ENCODE measurements around the gene PPP1R36. TPM values are rescaled to one million over a fixed set of nuclear protein-coding genes. Genes with fewer than 3 reads are reported as not detected.

Gene PPP1R36
- total RNA-seq, 1 experiment from 2014 or later: 0.50 TPM

- no peaks in the 10 kb centered on the region for H3K36me3 Mint-ChIP-seq (ENCODE audit: insufficient read depth in 1 of 3, low read depth in 3 of 3)
Measured at GRCh38 chr14:64636980-64637429, 87.2 kb downstream of the PPP1R36 start.

More at GRCh38 chr14:64636980-64637429, 87.2 kb downstream of the PPP1R36 start:
- no peaks in the 10 kb centered on the region; the same call in 1 of the 2 replicates for H3K27me3 Mint-ChIP-seq (ENCODE audit: low read depth)
- Histone ChIP-seq H3K23me2 (ENCODE audit: insufficient read length, low read depth, low read length, poor library complexity, severe bottlenecking) (no peaks in the 10 kb centered on the region), H2AK5ac (ENCODE audit: insufficient read length, low read length) (no peak overlapping the region), H3K79me1 (ENCODE audit: insufficient read depth, low read depth, low read length, poor library complexity, severe bottlenecking) (no peaks in the 10 kb centered on the region), H4K20me1 (ENCODE audit: control insufficient read depth, insufficient read depth, insufficient read length) (no peaks in the 10 kb centered on the region), H2BK120ac (ENCODE audit: low read depth, low read length, poor library complexity, severe bottlenecking) (no peak overlapping the region), H3K4ac (ENCODE audit: low read depth, low read length) (no peak overlapping the region), H3K4me2 (ENCODE audit: insufficient read depth, insufficient read length, low read length) (no peak overlapping the region), H3K4me1 (ENCODE audit: insufficient read depth, low read length) (peaks cover 4% of the 10 kb centered on the region; the same call in 1 of the 2 replicates), H3T11ph (ENCODE audit: low read length) (no peak overlapping the region), H4K8ac (replicated peaks; ENCODE audit: insufficient read length, low read depth, low read length) (no peak overlapping the region), H3K18ac (ENCODE audit: insufficient read length, low read depth, low read length) (no peak overlapping the region), H3K27me3 (ENCODE audit: insufficient read depth, low read length) (no peaks in the 10 kb centered on the region), H3K14ac (ENCODE audit: insufficient read depth, low read length) (no peak overlapping the region), H2BK15ac (ENCODE audit: low read depth, low read length) (no peak overlapping the region), H2AFZ (ENCODE audit: low read length) (no peak overlapping the region), H4K5ac (ENCODE audit: insufficient read length, low read depth, low read length) (no peak overlapping the region), H2BK12ac (ENCODE audit: insufficient read length, low read depth, low read length) (no peak overlapping the region), H3K27ac (ENCODE audit: insufficient read length, low read depth, low read length) (no peak overlapping the region), H3K9ac (ENCODE audit: extremely low read depth, insufficient read length, low read length) (no peak overlapping the region), H4K91ac (ENCODE audit: insufficient read length, low read depth, low read length) (no peak overlapping the region), H2BK20ac (ENCODE audit: low read depth, low read length, poor library complexity, severe bottlenecking) (no peak overlapping the region), H3K79me2 (ENCODE audit: insufficient read depth, low read length) (no peaks in the 10 kb centered on the region), H3K23ac (ENCODE audit: insufficient read length, low read depth, low read length) (no peak overlapping the region), H2BK5ac (ENCODE audit: insufficient read length, low read length) (no peak overlapping the region), H3K56ac (ENCODE audit: insufficient read length, low read depth, low read length) (no peak overlapping the region), H3K9me3 (ENCODE audit: control insufficient read depth, low read depth, low read length) (no peaks in the 10 kb centered on the region)
- DNase-seq: no peak
- no CpG with 5 or more reads among the region's 2 CpGs for WGBS (ENCODE audit: extremely low coverage, insufficient read length, low lambda C conversion rate)
- peak overlapping the region in 1 of 3 experiments; percentile 85; a peak in 3 of 7 replicates for H3K27ac Mint-ChIP-seq
- peak overlapping the region in 1 of 2 experiments; percentile 13; a peak in 1 of 5 replicates for H3K4me3 Mint-ChIP-seq
- H3K4me1 Mint-ChIP-seq: peaks cover 10 to 17% of the 10 kb centered on the region in 2 experiments
- no peak for TF ChIP-seq CTCF (conservative IDR thresholded peaks at IDR 0.05)
- H3K9me3 Mint-ChIP-seq: no peaks in the 10 kb centered on the region

Measured in H9 (cell line).